GM12892 (cell line): ENCODE measurements around the gene ARGLU1.
A peak's percentile ranks its signal among the peaks of the same experiment; 100 is the strongest.

Source experiments
- DNase-seq: peaks from one replicate; pipeline ENCODE4 v3.0.0; 2011; ENCODE audit not compliant: insufficient read length
- FAIRE-seq: peaks from 2 replicates; lab custom pipeline; 2011; peaks lifted over from hg19 to GRCh38; lab: Jason Lieb, UNC
- POLR2A ChIP-seq: IDR thresholded peaks from 2 replicates; pipeline ENCODE4 v1.6.1; 2011; ENCODE audit warnings: low read depth, low read length, control low read depth
- POLR2AphosphoS5 ChIP-seq: IDR thresholded peaks from 2 replicates; pipeline ENCODE4 v1.6.1; 2011; ENCODE audit warnings: low read depth, low read length, control low read depth
- TAF1 ChIP-seq: IDR thresholded peaks from 2 replicates; pipeline ENCODE4 v1.6.1; 2011; ENCODE audit warnings: low read depth, mild to moderate bottlenecking, control low read depth, low read length, borderline replicate concordance

The ARGLU1 gene

GRCh38 chr13:106562301-106562700 is 5.6 kb downstream of the ARGLU1 start:
- no peak for FAIRE-seq
- TF ChIP-seq POLR2A: no peak
- no peak for TF ChIP-seq TAF1
- no peak for TF ChIP-seq POLR2AphosphoS5
- DNase-seq: no peak

- FAIRE-seq (peak; percentile 80), DNase-seq (peak; percentile 16)
- 0 out of 2 replicates have a peak, but pooled peaks have one; percentile 34 for TF ChIP-seq POLR2AphosphoS5
- peak; percentile 53; the same call in 1 of the 2 replicates for TF ChIP-seq POLR2A
- TF ChIP-seq TAF1: no peak
Observed at GRCh38 chr13:106561551-106562170, 6.3 kb downstream of the ARGLU1 start.

GRCh38 chr13:106560821-106561220 is 7.1 kb downstream of the ARGLU1 start:
- FAIRE-seq (no peak), DNase-seq (no peak)
- no peak for TF ChIP-seq POLR2AphosphoS5
- no peak for TF ChIP-seq TAF1
- no peak for TF ChIP-seq POLR2A

GRCh38 chr13:106558527-106558926 is 9.4 kb downstream of the ARGLU1 start:
- DNase-seq (no peak), FAIRE-seq (peak; percentile 68)
- TF ChIP-seq POLR2A: no peak
- no peak for TF ChIP-seq POLR2AphosphoS5
- no peak for TF ChIP-seq TAF1

- FAIRE-seq: no peak
- no peak for TF ChIP-seq POLR2A
- no peak for TF ChIP-seq TAF1
- TF ChIP-seq POLR2AphosphoS5: no peak
- DNase-seq: no peak
Observed at GRCh38 chr13:106555631-106556328, 12.2 kb downstream of the ARGLU1 start.

- FAIRE-seq (no peak), DNase-seq (no peak)
- TF ChIP-seq POLR2AphosphoS5: no peak
- no peak for TF ChIP-seq TAF1
- no peak for TF ChIP-seq POLR2A
Observed at GRCh38 chr13:106551751-106552150, 16.2 kb downstream of the ARGLU1 start.

- DNase-seq (no peak), FAIRE-seq (no peak)
- TF ChIP-seq POLR2AphosphoS5 (no peak), TAF1 (no peak), POLR2A (no peak)
Observed at GRCh38 chr13:106551350-106551749, 16.6 kb downstream of the ARGLU1 start.

GRCh38 chr13:106550570-106551135 is 17.3 kb downstream of the ARGLU1 start:
- DNase-seq (no peak), FAIRE-seq (no peak)
- TF ChIP-seq POLR2AphosphoS5 (no peak), POLR2A (no peak), TAF1 (no peak)

GRCh38 chr13:106548064-106548696 is 19.8 kb downstream of the ARGLU1 start:
- DNase-seq (no peak), FAIRE-seq (no peak)
- TF ChIP-seq POLR2A (0 out of 2 replicates have a peak, but pooled peaks have one; percentile 31), POLR2AphosphoS5 (no peak), TAF1 (no peak)

GRCh38 chr13:106541826-106542225 is 26.1 kb downstream of the ARGLU1 start:
- FAIRE-seq (no peak), DNase-seq (no peak)
- TF ChIP-seq TAF1 (no peak), POLR2AphosphoS5 (no peak), POLR2A (no peak)

- FAIRE-seq (no peak), DNase-seq (no peak)
- TF ChIP-seq POLR2AphosphoS5 (no peak), TAF1 (no peak), POLR2A (no peak)
Observed at GRCh38 chr13:106540613-106541012, 27.3 kb downstream of the ARGLU1 start.
